Measurements from ENCODE around the gene ZFC3H1. TPM values are rescaled to one million over a fixed set of nuclear protein-coding genes. Genes with fewer than 3 reads are reported as not detected.

The ZFC3H1 gene
- total and polyA plus RNA-seq, 2 of the 13 experiments (the other 11 are each of a cell fraction or from before 2014, with no cell fraction given), result 17.1 to 38.3 TPM

DNA sequence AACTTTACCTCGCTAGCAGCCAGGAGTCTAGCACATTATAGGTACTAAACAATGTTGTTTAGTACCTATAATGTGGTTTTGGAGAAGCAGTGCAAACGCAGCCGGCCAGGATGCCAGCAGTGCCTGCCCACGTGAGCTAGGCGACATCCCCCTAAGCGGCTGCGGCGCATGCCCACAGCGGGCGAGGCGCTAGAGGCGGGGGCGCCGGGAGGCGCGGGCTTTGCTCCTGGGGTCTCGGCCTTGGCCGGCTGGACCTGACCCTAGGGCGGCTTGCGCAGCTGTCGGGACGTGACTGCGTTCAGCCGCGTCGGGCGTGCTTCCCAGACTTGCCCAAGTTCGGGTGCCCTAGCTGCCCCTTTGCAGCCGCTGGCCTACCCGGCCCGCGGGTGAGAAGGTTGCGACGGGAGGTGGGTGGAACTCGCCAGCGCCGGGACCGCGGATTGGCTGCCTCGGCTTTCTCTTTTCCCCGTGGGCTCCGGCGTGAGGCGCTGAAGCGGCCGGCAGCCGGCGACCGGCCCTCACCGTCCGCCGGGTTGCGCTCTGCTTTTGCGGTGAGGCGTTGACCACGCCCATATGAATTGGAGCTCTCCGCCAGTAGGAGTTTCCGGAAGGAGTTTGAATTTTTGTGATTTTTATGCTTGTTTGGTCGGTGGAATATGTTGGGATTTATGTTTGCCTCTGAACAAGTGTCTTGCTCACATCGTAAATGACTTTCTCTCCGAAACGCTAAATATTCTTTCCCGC is 22.4 kb upstream of the ZFC3H1 start, which contains the start of gene TMEM19 (continued):
- TF ChIP-seq, protein P1, sequence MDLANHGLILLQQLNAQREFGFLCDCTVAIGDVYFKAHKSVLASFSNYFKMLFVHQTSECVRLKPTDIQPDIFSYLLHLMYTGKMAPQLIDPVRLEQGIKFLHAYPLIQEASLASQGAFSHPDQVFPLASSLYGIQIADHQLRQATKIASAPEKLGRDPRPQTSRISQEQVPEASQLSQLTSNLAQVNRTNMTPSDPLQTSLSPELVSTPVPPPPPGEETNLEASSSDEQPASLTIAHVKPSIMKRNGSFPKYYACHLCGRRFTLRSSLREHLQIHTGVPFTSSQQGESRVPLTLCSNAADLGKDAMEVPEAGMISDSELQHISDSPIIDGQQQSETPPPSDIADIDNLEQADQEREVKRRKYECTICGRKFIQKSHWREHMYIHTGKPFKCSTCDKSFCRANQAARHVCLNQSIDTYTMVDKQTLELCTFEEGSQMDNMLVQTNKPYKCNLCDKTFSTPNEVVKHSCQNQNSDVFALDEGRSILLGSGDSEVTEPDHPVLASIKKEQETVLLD (CRISPR knock-in tag; IDR thresholded peaks at IDR 0.05; ENCODE audit: low read depth), result no peak
- no peak for TF ChIP-seq HDAC6 (IDR thresholded peaks at IDR 0.05; ENCODE audit: low read depth, low read length)
- no peak for TF ChIP-seq MAF1 (CRISPR knock-in tag; IDR thresholded peaks at IDR 0.05; ENCODE audit: borderline replicate concordance)
- TF ChIP-seq NFE2L2 (IDR thresholded peaks at IDR 0.05; ENCODE audit: low read length), result no peak
- TF ChIP-seq, protein P2, sequence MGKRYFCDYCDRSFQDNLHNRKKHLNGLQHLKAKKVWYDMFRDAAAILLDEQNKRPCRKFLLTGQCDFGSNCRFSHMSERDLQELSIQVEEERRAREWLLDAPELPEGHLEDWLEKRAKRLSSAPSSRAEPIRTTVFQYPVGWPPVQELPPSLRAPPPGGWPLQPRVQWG (CRISPR knock-in tag; IDR thresholded peaks at IDR 0.05; ENCODE audit: borderline replicate concordance, low read depth), result no peak
- TF ChIP-seq, protein P3, sequence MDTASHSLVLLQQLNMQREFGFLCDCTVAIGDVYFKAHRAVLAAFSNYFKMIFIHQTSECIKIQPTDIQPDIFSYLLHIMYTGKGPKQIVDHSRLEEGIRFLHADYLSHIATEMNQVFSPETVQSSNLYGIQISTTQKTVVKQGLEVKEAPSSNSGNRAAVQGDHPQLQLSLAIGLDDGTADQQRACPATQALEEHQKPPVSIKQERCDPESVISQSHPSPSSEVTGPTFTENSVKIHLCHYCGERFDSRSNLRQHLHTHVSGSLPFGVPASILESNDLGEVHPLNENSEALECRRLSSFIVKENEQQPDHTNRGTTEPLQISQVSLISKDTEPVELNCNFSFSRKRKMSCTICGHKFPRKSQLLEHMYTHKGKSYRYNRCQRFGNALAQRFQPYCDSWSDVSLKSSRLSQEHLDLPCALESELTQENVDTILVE (CRISPR knock-in tag; IDR thresholded peaks at IDR 0.05), result peak; percentile 70
- TF ChIP-seq ZNF883 (CRISPR knock-in tag; IDR thresholded peaks at IDR 0.05; ENCODE audit: not compliant biosample characterization), result peak; percentile 93
- TF ChIP-seq, protein P4, sequence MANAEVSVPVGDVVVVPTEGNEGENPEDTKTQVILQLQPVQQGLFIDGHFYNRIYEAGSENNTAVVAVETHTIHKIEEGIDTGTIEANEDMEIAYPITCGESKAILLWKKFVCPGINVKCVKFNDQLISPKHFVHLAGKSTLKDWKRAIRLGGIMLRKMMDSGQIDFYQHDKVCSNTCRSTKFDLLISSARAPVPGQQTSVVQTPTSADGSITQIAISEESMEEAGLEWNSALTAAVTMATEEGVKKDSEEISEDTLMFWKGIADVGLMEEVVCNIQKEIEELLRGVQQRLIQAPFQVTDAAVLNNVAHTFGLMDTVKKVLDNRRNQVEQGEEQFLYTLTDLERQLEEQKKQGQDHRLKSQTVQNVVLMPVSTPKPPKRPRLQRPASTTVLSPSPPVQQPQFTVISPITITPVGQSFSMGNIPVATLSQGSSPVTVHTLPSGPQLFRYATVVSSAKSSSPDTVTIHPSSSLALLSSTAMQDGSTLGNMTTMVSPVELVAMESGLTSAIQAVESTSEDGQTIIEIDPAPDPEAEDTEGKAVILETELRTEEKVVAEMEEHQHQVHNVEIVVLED (CRISPR knock-in tag; IDR thresholded peaks at IDR 0.05; ENCODE audit: borderline replicate concordance), result peak; percentile 87
- TF ChIP-seq FIP1L1 (IDR thresholded peaks at IDR 0.05; ENCODE audit: borderline replicate concordance, insufficient read depth, low read depth, low read length), result no peak
- TF ChIP-seq ZNF563 (CRISPR knock-in tag; IDR thresholded peaks at IDR 0.05), result peak; percentile 77; the same call in 1 of the 2 replicates
- no peak for TF ChIP-seq PHF5A (CRISPR knock-in tag; IDR thresholded peaks at IDR 0.05; ENCODE audit: low read depth, unreplicated experiment)
- TF ChIP-seq ETV6 (CRISPR knock-in tag; conservative IDR thresholded peaks at IDR 0.05), result peak; percentile 67
- TF ChIP-seq ZBTB3 (CRISPR knock-in tag; IDR thresholded peaks at IDR 0.05; ENCODE audit: borderline replicate concordance, low read depth), result peak; percentile 61; the same call in 1 of the 2 replicates
- no peak for TF ChIP-seq TOE1 (CRISPR knock-in tag; IDR thresholded peaks at IDR 0.05)
- no peak for TF ChIP-seq ZNF232 (CRISPR knock-in tag; IDR thresholded peaks at IDR 0.05; ENCODE audit: borderline replicate concordance)
- peak; percentile 94 for TF ChIP-seq PHF8 (CRISPR knock-in tag; IDR thresholded peaks at IDR 0.05)
- TF ChIP-seq ZFX (CRISPR knock-in tag; IDR thresholded peaks at IDR 0.05; ENCODE audit: low read depth), result peak; percentile 97
- peak; percentile 81 for TF ChIP-seq KAT8 (CRISPR knock-in tag; IDR thresholded peaks at IDR 0.05)
- no peak for TF ChIP-seq ZNF75D (CRISPR knock-in tag; IDR thresholded peaks at IDR 0.05; ENCODE audit: borderline replicate concordance)
- no peak for TF ChIP-seq MED13 (CRISPR knock-in tag; IDR thresholded peaks at IDR 0.05)
- peak; percentile 79 for TF ChIP-seq POLR2AphosphoS5 (IDR thresholded peaks at IDR 0.05; ENCODE audit: low read depth, low read length)
- TF ChIP-seq NBN (conservative IDR thresholded peaks at IDR 0.05), result no peak
- peak; percentile 72; the same call in 1 of the 2 replicates for TF ChIP-seq MIER3 (CRISPR knock-in tag; IDR thresholded peaks at IDR 0.05; ENCODE audit: borderline replicate concordance)
- no peak for TF ChIP-seq ELF4 (CRISPR knock-in tag; IDR thresholded peaks at IDR 0.05; ENCODE audit: borderline replicate concordance)
- no peak for TF ChIP-seq CREB1 (IDR thresholded peaks at IDR 0.05)
- TF ChIP-seq CREB1 (CRISPR knock-in tag; IDR thresholded peaks at IDR 0.05), result peak; percentile 43; the same call in 1 of the 2 replicates
- TF ChIP-seq ZNF256 (CRISPR knock-in tag; conservative IDR thresholded peaks at IDR 0.05), result no peak
- TF ChIP-seq HMG20B (CRISPR knock-in tag; conservative IDR thresholded peaks at IDR 0.05), result no peak

Measured in HepG2 (cell line).